ENCODE data around the gene MDC1. TPM values are rescaled to one million over a fixed set of nuclear protein-coding genes. Genes with fewer than 3 reads are reported as not detected.

MDC1 gene, protein sequence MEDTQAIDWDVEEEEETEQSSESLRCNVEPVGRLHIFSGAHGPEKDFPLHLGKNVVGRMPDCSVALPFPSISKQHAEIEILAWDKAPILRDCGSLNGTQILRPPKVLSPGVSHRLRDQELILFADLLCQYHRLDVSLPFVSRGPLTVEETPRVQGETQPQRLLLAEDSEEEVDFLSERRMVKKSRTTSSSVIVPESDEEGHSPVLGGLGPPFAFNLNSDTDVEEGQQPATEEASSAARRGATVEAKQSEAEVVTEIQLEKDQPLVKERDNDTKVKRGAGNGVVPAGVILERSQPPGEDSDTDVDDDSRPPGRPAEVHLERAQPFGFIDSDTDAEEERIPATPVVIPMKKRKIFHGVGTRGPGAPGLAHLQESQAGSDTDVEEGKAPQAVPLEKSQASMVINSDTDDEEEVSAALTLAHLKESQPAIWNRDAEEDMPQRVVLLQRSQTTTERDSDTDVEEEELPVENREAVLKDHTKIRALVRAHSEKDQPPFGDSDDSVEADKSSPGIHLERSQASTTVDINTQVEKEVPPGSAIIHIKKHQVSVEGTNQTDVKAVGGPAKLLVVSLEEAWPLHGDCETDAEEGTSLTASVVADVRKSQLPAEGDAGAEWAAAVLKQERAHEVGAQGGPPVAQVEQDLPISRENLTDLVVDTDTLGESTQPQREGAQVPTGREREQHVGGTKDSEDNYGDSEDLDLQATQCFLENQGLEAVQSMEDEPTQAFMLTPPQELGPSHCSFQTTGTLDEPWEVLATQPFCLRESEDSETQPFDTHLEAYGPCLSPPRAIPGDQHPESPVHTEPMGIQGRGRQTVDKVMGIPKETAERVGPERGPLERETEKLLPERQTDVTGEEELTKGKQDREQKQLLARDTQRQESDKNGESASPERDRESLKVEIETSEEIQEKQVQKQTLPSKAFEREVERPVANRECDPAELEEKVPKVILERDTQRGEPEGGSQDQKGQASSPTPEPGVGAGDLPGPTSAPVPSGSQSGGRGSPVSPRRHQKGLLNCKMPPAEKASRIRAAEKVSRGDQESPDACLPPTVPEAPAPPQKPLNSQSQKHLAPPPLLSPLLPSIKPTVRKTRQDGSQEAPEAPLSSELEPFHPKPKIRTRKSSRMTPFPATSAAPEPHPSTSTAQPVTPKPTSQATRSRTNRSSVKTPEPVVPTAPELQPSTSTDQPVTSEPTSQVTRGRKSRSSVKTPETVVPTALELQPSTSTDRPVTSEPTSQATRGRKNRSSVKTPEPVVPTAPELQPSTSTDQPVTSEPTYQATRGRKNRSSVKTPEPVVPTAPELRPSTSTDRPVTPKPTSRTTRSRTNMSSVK (N-terminal part only)
- total RNA-seq, result 9.1 and 15.3 TPM in 2 replicates

DNA sequence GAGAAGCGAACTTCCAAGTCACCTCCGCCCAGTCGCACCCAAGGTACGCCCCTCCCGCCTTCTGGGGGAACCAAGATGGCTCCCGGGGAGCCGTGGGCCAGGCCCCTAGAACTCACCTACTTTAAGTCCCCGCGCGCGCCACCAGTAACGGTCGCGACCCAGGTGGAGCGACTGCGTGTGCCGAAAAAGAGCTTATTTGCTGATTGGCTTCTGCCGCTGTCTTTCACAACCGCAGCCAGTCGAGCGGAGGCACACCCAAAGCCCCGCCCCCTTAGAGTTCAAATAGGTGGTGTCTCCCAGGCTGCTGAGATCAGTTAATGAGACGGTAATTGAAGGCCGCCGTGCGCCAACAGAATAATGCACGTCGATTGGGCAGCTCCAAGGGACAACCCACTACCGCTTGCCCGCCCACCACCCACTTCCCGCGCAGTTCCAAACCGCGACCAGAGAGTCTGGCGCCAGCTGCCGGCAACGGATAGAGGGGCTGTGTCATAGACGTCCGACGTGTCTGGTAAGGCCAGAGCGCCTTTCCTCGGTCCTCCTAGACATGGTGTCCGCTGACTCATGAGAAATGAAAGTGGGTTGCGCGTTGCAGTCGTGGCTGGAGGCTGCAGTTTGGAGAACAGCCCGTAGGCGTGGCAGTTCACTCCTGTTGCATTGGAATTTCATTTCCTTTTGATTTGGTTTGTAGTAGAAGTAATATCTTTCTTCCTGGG lies at the start of gene MDC1:
MDC1 (minus strand) TSS at position 153 of the 716 bp plus-strand sequence. CDS start 2,106 bp downstream, outside the sequence.

GRCh38 chr6:30744054-30744805 lies 27.1 kb upstream of the MDC1 start, which contains the start of gene IER3:
Gene IER3 (minus strand): TSS chr6:30744547. CDS start chr6:30744518, 29 bp downstream.

GRCh38 chr6:30742316-30743098 lies 25.4 kb upstream of the MDC1 start, which contains the start of gene FLOT1:
Gene FLOT1 (minus strand): TSS chr6:30742687. CDS start chr6:30742189, 498 bp downstream.

DNA sequence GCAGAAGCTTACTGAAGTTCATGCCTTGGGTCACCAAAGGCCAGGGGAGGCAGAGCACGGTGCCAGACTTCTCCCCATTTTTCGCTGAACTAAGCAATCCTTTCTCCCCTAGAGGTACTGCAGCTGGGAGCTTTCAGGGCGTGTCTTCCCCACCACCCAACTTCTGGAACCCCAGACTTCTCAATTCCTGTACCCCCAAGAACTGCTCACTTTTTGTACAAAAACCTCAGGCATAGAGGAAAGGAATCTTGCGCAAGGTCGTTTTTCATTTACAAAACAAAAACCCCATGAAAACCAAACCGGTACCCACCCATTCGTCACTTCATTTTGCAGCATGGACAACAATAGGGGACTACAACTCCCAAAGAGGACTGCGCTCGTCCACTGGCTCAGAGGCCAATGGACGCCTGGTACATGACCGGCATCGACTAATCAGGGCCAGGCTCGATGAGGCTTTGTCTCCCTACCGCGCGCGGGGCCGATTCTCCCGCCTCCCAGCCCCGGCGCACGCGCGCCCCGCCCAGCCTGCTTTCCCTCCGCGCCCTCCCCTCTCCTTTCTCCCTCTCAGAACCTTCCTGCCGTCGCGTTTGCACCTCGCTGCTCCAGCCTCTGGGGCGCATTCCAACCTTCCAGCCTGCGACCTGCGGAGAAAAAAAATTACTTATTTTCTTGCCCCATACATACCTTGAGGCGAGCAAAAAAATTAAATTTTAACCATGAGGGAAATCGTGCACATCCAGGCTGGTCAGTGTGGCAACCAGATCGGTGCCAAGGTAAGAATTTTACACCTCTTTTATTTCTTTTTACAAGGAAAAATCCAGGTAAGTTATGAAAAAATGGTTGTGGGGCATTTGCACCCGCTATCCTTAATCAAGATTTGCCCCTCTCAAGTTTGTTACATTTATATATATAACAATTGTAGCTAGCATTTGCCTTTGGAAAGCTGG lies 3.0 kb upstream of the MDC1 start, which contains the start of gene TUBB:
TUBB (plus strand) TSS at position 562 of the 947 bp plus-strand sequence; CDS start at position 717, 155 bp downstream.

DNA sequence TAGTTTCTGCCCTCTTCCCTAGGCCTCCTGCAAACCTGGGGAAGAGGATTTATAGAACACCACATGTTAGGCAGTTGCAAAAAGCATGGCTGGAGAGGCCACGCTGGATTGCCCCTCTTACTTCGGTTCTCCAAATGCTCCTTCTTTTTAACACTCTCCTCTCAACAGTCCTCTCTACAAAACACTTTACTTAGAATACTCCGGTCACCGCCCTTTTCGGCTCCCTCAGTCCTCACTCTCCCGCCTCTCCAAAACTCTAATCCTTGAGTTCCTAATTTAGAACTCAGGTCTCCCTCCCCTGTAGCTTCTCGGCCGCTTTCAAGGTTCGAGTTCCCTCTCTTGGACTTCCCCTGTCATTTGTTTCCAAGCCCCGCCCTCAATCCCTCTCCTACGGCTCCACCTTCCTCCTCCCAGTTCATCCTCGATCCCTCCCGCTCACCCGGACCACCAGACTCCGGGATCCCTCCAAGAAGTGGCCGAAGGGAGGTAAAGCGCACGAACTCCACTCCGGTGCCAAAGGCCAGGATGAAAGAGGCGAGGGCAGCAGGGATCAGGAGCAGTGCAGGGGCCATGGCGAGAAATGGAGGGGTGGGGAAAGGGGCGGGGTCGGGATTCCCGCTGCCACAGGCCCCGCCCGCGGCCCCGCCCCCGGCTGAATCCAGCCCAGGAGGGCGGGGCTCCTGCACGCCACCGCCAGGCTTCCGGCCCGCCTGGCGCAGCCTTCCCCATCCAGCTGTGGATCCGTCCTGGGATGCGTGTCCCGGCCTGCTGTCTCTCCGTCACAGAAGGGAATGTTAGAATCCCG lies 26.5 kb downstream of the MDC1 start, which contains the start of gene NRM:
NRM (minus strand) TSS at position 582 of the 805 bp plus-strand sequence; CDS start at position 572, 10 bp downstream.

GRCh38 chr6:30686009-30686907 lies 30.8 kb downstream of the MDC1 start, which contains the start of gene PPP1R18:
Gene PPP1R18 (minus strand): TSS chr6:30686645. CDS start chr6:30686018, 627 bp downstream.

GRCh38 chr6:30672445-30673253 lies 44.4 kb downstream of the MDC1 start, which contains the start of gene DHX16:
Gene DHX16 (minus strand): TSS chr6:30673006. CDS start chr6:30672841, 165 bp downstream.

Other genes with a start within 250 kb of the MDC1 start
- gene HLA-E, start 227.8 kb downstream of the MDC1 start, total RNA-seq, result 191 and 204 TPM in 2 replicates
- 17.9 and 35.5 TPM in 2 replicates for gene GNL1, start 160.8 kb downstream of the MDC1 start, total RNA-seq
- gene PRR3, start 160.0 kb downstream of the MDC1 start, total RNA-seq, result 3.6 and 4.7 TPM in 2 replicates
- gene ABCF1, start 145.8 kb downstream of the MDC1 start, total RNA-seq, result 29.2 and 32.1 TPM in 2 replicates
- gene PPP1R10, start 100.0 kb downstream of the MDC1 start, total RNA-seq, result 20.9 and 27.9 TPM in 2 replicates
- gene MRPS18B, start 99.4 kb downstream of the MDC1 start, total RNA-seq, result 32.7 and 36.8 TPM in 2 replicates
- gene ATAT1, start 90.4 kb downstream of the MDC1 start, total RNA-seq, result 1.6 and 2.2 TPM in 2 replicates
- gene C6orf136, start 70.1 kb downstream of the MDC1 start, total RNA-seq, result 3.2 and 5.1 TPM in 2 replicates
- 24.0 and 29.4 TPM in 2 replicates for gene DHX16, start 44.3 kb downstream of the MDC1 start, total RNA-seq
- 56.3 and 76.8 TPM in 2 replicates for gene PPP1R18, start 30.6 kb downstream of the MDC1 start, total RNA-seq
- 8.5 and 9.6 TPM in 2 replicates for gene NRM, start 26.3 kb downstream of the MDC1 start, total RNA-seq
- 519 and 546 TPM in 2 replicates for gene TUBB, start 3.1 kb upstream of the MDC1 start, total RNA-seq
- gene FLOT1, start 25.4 kb upstream of the MDC1 start, total RNA-seq, result 91.0 and 118 TPM in 2 replicates
- 188 and 222 TPM in 2 replicates for gene IER3, start 27.3 kb upstream of the MDC1 start, total RNA-seq
- 30.7 and 36.5 TPM in 2 replicates for gene DDR1, start 167.2 kb upstream of the MDC1 start, total RNA-seq
- gene GTF2H4, start 190.9 kb upstream of the MDC1 start, total RNA-seq, result 7.6 and 13.2 TPM in 2 replicates
- gene VARS2, start 197.0 kb upstream of the MDC1 start, total RNA-seq, result 6.8 and 7.9 TPM in 2 replicates
- gene SFTA2, start 214.9 kb upstream of the MDC1 start, total RNA-seq, result not detected in 2 replicates
- gene MUCL3, start 223.7 kb upstream of the MDC1 start, total RNA-seq, result not detected in 2 replicates

Measured in cardiac atrium fibroblast (primary cell).